ENCODE data around the gene PRKAG2. TPM values are rescaled to one million over a fixed set of nuclear protein-coding genes. Genes with fewer than 3 reads are reported as not detected.

The PRKAG2 gene
- total RNA-seq, 1 donor from 2014 or later: 15.7 TPM

DNA sequence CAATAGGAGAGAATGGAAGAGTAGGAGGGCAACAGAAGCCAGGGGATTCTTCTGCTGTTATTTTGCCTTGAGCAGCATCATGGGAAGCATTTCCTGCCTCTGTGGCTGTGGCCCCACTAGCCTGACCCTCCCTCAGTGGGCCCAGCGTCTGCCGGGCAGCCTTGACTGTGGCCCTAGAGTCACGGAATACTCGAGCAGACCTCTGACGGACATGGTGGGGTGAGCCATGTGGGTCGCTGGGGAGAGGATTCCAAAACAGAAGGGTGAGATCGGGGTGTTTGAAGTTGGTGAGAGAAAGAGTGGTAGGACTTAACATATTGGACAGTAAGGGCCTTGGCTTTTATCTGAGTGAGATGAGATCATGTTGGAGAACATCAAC lies 8.3 kb upstream of the PRKAG2 start:
- H3K9me3 Mint-ChIP-seq: no peaks in the 10 kb centered on the region

GRCh38 chr7:151884312-151885201 lies 7.6 kb upstream of the PRKAG2 start:
- H3K36me3 Mint-ChIP-seq: no peaks in the 10 kb centered on the region
- peaks cover 99% of the 10 kb centered on the region for H3K27me3 Mint-ChIP-seq (ENCODE audit: low read depth)
- H3K9me3 Mint-ChIP-seq: no peaks in the 10 kb centered on the region
- TF ChIP-seq, protein P1, sequence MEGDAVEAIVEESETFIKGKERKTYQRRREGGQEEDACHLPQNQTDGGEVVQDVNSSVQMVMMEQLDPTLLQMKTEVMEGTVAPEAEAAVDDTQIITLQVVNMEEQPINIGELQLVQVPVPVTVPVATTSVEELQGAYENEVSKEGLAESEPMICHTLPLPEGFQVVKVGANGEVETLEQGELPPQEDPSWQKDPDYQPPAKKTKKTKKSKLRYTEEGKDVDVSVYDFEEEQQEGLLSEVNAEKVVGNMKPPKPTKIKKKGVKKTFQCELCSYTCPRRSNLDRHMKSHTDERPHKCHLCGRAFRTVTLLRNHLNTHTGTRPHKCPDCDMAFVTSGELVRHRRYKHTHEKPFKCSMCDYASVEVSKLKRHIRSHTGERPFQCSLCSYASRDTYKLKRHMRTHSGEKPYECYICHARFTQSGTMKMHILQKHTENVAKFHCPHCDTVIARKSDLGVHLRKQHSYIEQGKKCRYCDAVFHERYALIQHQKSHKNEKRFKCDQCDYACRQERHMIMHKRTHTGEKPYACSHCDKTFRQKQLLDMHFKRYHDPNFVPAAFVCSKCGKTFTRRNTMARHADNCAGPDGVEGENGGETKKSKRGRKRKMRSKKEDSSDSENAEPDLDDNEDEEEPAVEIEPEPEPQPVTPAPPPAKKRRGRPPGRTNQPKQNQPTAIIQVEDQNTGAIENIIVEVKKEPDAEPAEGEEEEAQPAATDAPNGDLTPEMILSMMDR (IDR thresholded peaks at IDR 0.05; ENCODE audit: unreplicated experiment): no peak
- H3K27ac Mint-ChIP-seq: no peak overlapping the region
- no peak overlapping the region for H3K4me3 Mint-ChIP-seq
- no peak for DNase-seq (ENCODE audit: low spot score in 2 of 2, unreplicated experiment in 2 of 2)
- H3K4me1 Mint-ChIP-seq: no peaks in the 10 kb centered on the region

More for the DNA sequence above, 8.3 kb upstream of the PRKAG2 start:
- Mint-ChIP-seq H3K4me1 (no peaks in the 10 kb centered on the region), H3K27ac (no peak overlapping the region), H3K36me3 (no peaks in the 10 kb centered on the region), H3K27me3 (ENCODE audit: low read depth) (peaks cover 99% of the 10 kb centered on the region), H3K4me3 (no peak overlapping the region)
- DNase-seq (ENCODE audit: low spot score in 2 of 2, unreplicated experiment in 2 of 2): no peak
- TF ChIP-seq, protein P1 (IDR thresholded peaks at IDR 0.05; ENCODE audit: unreplicated experiment): no peak

DNA sequence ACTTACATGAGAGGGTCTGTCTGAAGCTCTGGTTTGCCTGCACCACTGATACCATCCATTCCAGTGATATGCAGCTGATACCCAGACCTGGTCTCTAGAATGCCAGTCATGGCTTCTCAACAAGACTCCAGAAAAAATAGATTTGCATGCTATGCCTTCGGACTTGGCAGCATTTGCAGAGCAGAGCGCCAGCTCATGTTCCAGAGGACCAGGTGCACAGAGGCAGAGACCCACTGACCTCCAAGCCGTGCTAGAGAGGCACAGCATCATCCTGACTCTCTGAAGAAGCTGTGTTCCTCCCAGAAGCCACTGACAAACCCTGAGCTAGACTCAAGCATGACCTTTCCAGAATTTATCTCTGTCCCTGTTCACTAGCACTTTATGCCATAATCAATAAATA lies 6.9 kb upstream of the PRKAG2 start:
- no peaks in the 10 kb centered on the region for H3K9me3 Mint-ChIP-seq
- peaks cover 99% of the 10 kb centered on the region for H3K27me3 Mint-ChIP-seq (ENCODE audit: low read depth)
- H3K4me1 Mint-ChIP-seq: no peaks in the 10 kb centered on the region
- H3K4me3 Mint-ChIP-seq: no peak overlapping the region
- TF ChIP-seq, protein P1 (IDR thresholded peaks at IDR 0.05; ENCODE audit: unreplicated experiment): no peak
- DNase-seq (ENCODE audit: low spot score in 2 of 2, unreplicated experiment in 2 of 2): no peak
- H3K27ac Mint-ChIP-seq: no peak overlapping the region
- no peaks in the 10 kb centered on the region for H3K36me3 Mint-ChIP-seq

- Mint-ChIP-seq H3K4me1 (no peaks in the 10 kb centered on the region), H3K27ac (no peak overlapping the region), H3K36me3 (no peaks in the 10 kb centered on the region), H3K27me3 (ENCODE audit: low read depth) (peaks cover 99% of the 10 kb centered on the region), H3K9me3 (no peaks in the 10 kb centered on the region), H3K4me3 (no peak overlapping the region)
- DNase-seq (ENCODE audit: low spot score in 2 of 2, unreplicated experiment in 2 of 2): no peak
- TF ChIP-seq, protein P1 (IDR thresholded peaks at IDR 0.05; ENCODE audit: unreplicated experiment): no peak
These were observed 5.8 kb upstream of the PRKAG2 start for GRCh38 chr7:151882734-151883133.

DNA sequence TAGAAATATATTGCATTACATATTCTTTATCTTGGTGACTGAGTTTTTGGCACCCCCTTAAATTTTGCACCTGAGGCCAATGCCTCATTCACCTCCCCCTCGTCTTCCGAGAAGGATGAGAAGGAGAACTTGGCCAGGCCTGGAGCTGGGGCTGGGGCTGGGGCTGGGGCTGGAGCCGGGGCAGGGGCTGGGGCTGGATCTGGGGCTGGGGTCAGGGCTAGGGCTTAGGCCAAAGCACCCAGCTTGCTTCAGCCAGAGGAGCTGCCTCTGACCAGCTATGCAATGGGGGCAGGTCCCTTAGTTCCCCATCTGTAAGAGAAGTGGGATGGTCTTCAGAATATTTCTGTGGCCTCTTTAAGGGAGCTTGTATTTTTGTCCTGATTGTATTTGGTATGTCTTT lies 3.8 kb upstream of the PRKAG2 start:
- H3K4me1 Mint-ChIP-seq: peaks cover under 1% of the 10 kb centered on the region
- H3K9me3 Mint-ChIP-seq: no peaks in the 10 kb centered on the region
- H3K4me3 Mint-ChIP-seq: no peak overlapping the region
- TF ChIP-seq, protein P1 (IDR thresholded peaks at IDR 0.05; ENCODE audit: unreplicated experiment): no peak
- no peak for DNase-seq (ENCODE audit: low spot score in 2 of 2, unreplicated experiment in 2 of 2)
- H3K36me3 Mint-ChIP-seq: no peaks in the 10 kb centered on the region
- H3K27ac Mint-ChIP-seq: no peak overlapping the region
- H3K27me3 Mint-ChIP-seq (ENCODE audit: low read depth): peaks cover 90% of the 10 kb centered on the region
